Neural crest cell (in vitro differentiated cells): Measurements from ENCODE around the gene LDLRAD3. TPM values are rescaled to one million over a fixed set of nuclear protein-coding genes. Genes with fewer than 3 reads are reported as not detected.

Experiments
- DNase-seq: peaks from one replicate; pipeline ENCODE4 v3.0.0; 2021; ENCODE audit warnings: low read depth, mixed read lengths, low spot score
- H3K27ac Mint-ChIP-seq: one replicate; pipeline ENCODE4 v1.8.0; 2021; ENCODE audit warnings: mild to moderate bottlenecking, mixed read lengths; ENCODE audit not compliant: unreplicated experiment
- H3K27me3 Mint-ChIP-seq: 2 replicates; pipeline ENCODE4 v1.8.0; 2021; ENCODE audit warnings: low read depth, mild to moderate bottlenecking, mixed read lengths
- H3K36me3 Mint-ChIP-seq: 2 replicates; pipeline ENCODE4 v1.8.0; 2021; ENCODE audit warnings: low read depth, mild to moderate bottlenecking, mixed read lengths
- H3K4me1 Mint-ChIP-seq: 2 replicates; pipeline ENCODE4 v1.8.0; 2021; ENCODE audit warnings: mixed read lengths
- H3K4me3 Mint-ChIP-seq: one replicate; pipeline ENCODE4 v1.8.0; 2021; ENCODE audit warnings: mild to moderate bottlenecking, mixed read lengths
- H3K9me3 Mint-ChIP-seq: 2 replicates; pipeline ENCODE4 v1.8.0; 2021; ENCODE audit warnings: mixed read lengths
- total RNA-seq: library from RNA; stranded (reverse); gene quantifications from 2 replicates; pipeline ENCODE4 v1.2.1, GENCODE V29; 2021
- TF ChIP-seq, protein P1 (sequence below): fragments of 200-600 bp; sonication (generic); conservative IDR thresholded peaks from 2 replicates; pipeline ENCODE4 v1.5.0; 2021; ENCODE audit warnings: antibody characterized with exemption, mild to moderate bottlenecking

Gene LDLRAD3
- total RNA-seq, 1 donor from 2014 or later: 30.1 TPM

DNA sequence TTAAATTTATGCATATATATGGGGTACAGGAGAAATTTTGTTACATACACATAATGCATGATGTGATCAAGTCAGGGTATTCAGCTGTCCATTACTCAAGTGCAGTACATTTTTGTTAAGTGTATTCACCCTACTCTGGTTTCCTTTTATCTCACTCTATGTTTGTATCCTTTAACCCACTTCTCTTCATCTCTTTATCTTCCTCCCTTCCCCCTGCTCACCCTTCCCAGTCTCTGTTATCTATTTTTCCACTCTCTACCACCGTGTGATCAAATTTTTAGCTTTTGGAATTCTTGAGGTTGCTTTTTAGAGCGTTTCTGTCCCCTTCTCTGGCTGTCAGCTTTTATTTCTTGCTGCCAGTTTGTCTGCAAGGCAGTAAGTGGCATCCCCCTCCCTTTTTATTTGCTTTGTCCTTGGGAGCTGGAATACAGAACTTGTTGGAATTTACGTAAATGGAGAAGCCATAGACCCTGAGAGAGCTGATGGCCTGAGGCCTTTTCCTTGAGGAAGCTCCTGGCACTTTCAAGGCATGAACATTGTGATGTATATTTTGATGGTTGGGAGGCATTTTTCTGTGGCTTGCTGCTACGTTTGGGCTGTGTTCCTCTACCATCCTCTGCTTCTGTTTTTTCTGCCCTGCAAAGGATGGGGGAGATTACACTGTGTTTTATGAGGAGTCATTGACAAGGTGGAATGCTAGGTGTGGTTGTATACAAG lies 148.6 kb downstream of the LDLRAD3 start:
- Mint-ChIP-seq H3K36me3 (peaks cover 36% of the 10 kb centered on the region), H3K9me3 (peaks cover 12% of the 10 kb centered on the region), H3K27ac (peak overlapping the region; percentile 78), H3K4me3 (no peak overlapping the region), H3K27me3 (no peaks in the 10 kb centered on the region), H3K4me1 (peaks cover 11% of the 10 kb centered on the region)
- no peak for DNase-seq
- TF ChIP-seq, protein P1, sequence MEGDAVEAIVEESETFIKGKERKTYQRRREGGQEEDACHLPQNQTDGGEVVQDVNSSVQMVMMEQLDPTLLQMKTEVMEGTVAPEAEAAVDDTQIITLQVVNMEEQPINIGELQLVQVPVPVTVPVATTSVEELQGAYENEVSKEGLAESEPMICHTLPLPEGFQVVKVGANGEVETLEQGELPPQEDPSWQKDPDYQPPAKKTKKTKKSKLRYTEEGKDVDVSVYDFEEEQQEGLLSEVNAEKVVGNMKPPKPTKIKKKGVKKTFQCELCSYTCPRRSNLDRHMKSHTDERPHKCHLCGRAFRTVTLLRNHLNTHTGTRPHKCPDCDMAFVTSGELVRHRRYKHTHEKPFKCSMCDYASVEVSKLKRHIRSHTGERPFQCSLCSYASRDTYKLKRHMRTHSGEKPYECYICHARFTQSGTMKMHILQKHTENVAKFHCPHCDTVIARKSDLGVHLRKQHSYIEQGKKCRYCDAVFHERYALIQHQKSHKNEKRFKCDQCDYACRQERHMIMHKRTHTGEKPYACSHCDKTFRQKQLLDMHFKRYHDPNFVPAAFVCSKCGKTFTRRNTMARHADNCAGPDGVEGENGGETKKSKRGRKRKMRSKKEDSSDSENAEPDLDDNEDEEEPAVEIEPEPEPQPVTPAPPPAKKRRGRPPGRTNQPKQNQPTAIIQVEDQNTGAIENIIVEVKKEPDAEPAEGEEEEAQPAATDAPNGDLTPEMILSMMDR: no peak

DNA sequence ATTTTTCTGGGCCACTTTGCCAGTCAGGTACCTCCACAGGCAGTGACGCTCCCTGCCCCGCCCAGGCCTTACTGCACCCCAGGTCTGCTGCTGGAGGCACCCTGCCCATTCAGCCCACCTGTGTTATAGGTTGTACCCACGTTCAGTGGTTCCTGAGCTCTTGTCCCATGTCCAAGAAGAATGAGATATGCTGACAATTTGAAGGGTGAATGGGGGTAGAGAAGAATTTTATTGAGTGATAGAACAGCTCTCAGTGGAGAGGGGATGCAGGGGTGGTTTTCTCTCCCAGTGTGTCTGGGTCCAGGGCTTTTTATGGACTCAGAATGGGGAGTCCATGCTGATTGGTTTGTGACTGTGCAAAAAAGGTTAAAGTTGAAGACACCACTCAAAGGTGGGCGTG lies 149.7 kb downstream of the LDLRAD3 start:
- no peak overlapping the region for H3K4me3 Mint-ChIP-seq
- H3K4me1 Mint-ChIP-seq: peaks cover 18% of the 10 kb centered on the region
- no peaks in the 10 kb centered on the region for H3K27me3 Mint-ChIP-seq
- no peak overlapping the region for H3K27ac Mint-ChIP-seq
- peaks cover 12% of the 10 kb centered on the region for H3K9me3 Mint-ChIP-seq
- TF ChIP-seq, protein P1: no peak
- no peak for DNase-seq
- H3K36me3 Mint-ChIP-seq: peaks cover 31% of the 10 kb centered on the region

- peaks cover 24% of the 10 kb centered on the region for H3K4me1 Mint-ChIP-seq
- H3K27ac Mint-ChIP-seq: no peak overlapping the region
- DNase-seq: no peak
- H3K9me3 Mint-ChIP-seq: peaks cover 12% of the 10 kb centered on the region
- no peak overlapping the region for H3K4me3 Mint-ChIP-seq
- H3K36me3 Mint-ChIP-seq: peaks cover 29% of the 10 kb centered on the region
- TF ChIP-seq, protein P1: no peak
- no peaks in the 10 kb centered on the region for H3K27me3 Mint-ChIP-seq
Measured at GRCh38 chr11:36094164-36094563, 150.3 kb downstream of the LDLRAD3 start.

DNA sequence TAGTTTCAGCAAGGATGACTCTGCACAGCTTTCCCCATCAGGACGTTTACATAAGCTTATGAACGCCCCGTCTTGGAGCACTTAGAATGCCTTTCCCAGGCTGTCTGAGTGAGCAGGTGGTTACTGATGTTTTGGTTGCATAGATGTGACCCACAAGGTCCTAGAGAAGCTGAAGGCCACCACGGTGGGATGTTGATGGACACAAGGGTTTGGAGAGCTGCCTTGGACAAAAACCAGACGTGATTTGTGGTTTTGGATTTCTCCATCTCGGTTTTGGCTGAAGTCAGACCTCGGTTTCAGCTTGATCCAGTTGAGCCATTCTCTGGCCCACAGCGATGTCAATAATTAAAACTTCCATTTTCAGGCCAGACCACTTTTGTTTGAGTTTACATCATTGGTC lies 151.9 kb downstream of the LDLRAD3 start:
- Mint-ChIP-seq H3K9me3 (peaks cover 12% of the 10 kb centered on the region), H3K4me3 (no peak overlapping the region), H3K27ac (no peak overlapping the region), H3K4me1 (peaks cover 23% of the 10 kb centered on the region), H3K36me3 (peaks cover 35% of the 10 kb centered on the region), H3K27me3 (no peaks in the 10 kb centered on the region)
- no peak for DNase-seq
- TF ChIP-seq, protein P1: no peak

- H3K4me3 Mint-ChIP-seq: no peak overlapping the region
- peaks cover 23% of the 10 kb centered on the region for H3K4me1 Mint-ChIP-seq
- no peak for DNase-seq
- TF ChIP-seq, protein P1: no peak
- H3K36me3 Mint-ChIP-seq: peaks cover 34% of the 10 kb centered on the region
- peaks cover 12% of the 10 kb centered on the region for H3K9me3 Mint-ChIP-seq
- H3K27me3 Mint-ChIP-seq: no peaks in the 10 kb centered on the region
- H3K27ac Mint-ChIP-seq: no peak overlapping the region
Measured at GRCh38 chr11:36097219-36097650, 153.4 kb downstream of the LDLRAD3 start.
